Prostate gland (tissue), 2 donors: ENCODE measurements around the gene LRIT1. TPM values are rescaled to one million over a fixed set of nuclear protein-coding genes. Genes with fewer than 3 reads are reported as not detected.

Source experiments
- DNase-seq: peaks from one replicate; pipeline ENCODE4 v3.0.0-alpha.2; 2019; ENCODE audit warnings: low spot score
- H3K27ac ChIP-seq, 2 donors: fragments of 200-600 bp; sonication (generic); 2 replicates each; pipeline ENCODE4 v1.5.1; 2017 to 2019
- H3K27me3 ChIP-seq: fragments of 200-600 bp; sonication (generic); replicated peaks from 2 replicates; pipeline ENCODE4 v1.5.1; 2019; ENCODE audit not compliant: insufficient read depth
- H3K36me3 ChIP-seq, 2 donors: fragments of 200-600 bp; sonication (generic); 1 replicate in 1 of 2; 2 replicates in 1 of 2; pipeline versions ENCODE4 v1.5.1 to v1.8.1; 2017 to 2019
- H3K4me1 ChIP-seq: fragments of 200-600 bp; sonication (generic); replicated peaks from 2 replicates; pipeline ENCODE4 v1.5.1; 2019
- H3K4me3 ChIP-seq, 2 donors: fragments of 200-600 bp; sonication (generic); 2 replicates each; pipeline ENCODE4 v1.5.1; 2017 to 2019
- H3K9me3 ChIP-seq: fragments of 200-600 bp; sonication (generic); 2 replicates; pipeline ENCODE4 v1.5.1; 2017
- CTCF ChIP-seq, 4 experiments: fragments of 200-600 bp in 2 of 4; fragments of 450-650 bp in 2 of 4; sonication (generic) in 2 of 4; IDR thresholded peaks; 1 replicate in 3 of 4; 2 replicates in 1 of 4; pipeline ENCODE4 v1.5.1; 2016 to 2019; ENCODE audit warnings: antibody characterized with exemption in 4 of 4, mild to moderate bottlenecking in 2 of 4, moderate library complexity in 2 of 4
- POLR2A ChIP-seq: fragments of 450-650 bp; IDR thresholded peaks from one replicate; pipeline ENCODE4 v1.6.1; 2016; ENCODE audit warnings: antibody characterized with exemption, mild to moderate bottlenecking
- POLR2AphosphoS5 ChIP-seq: sonication (generic); formaldehyde crosslinking; IDR thresholded peaks from one replicate; pipeline ENCODE4 v1.6.1; 2017; ENCODE audit warnings: antibody characterized with exemption
- WGBS: methylation state at CpG from one replicate; pipeline ENCODE4 v1.1.5; 2018; 5-methylcytosine and 5-hydroxymethylcytosine counted together
- intact Hi-C: fragments of 100-400 bp; cut with DNase I; formaldehyde crosslinking; loops from one replicate; pipeline ENCODE4 v1.14.2; 2022
- total RNA-seq, 2 donors: library from RNA; depleted of rRNA; stranded (reverse); fragments of >200 nt; gene quantifications; one replicate each; pipeline ENCODE4 v1.1.0, GENCODE V29; 2016

The LRIT1 gene
- total RNA-seq, 2 donors from 2014 or later = 1.1 TPM; not detected in 1

- Histone ChIP-seq H3K9me3 (no peaks in the 10 kb centered on the region), H3K27ac (no peak overlapping the region), H3K36me3 (no peaks in the 10 kb centered on the region), H3K4me1 (no peaks in the 10 kb centered on the region), H3K27me3 (peaks cover 5% of the 10 kb centered on the region), H3K4me3 (peak overlapping the region; percentile 33 to 42)
- DNase-seq = no peak
- intact Hi-C loops = no loop called here
- TF ChIP-seq POLR2AphosphoS5 (no peak), POLR2A (no peak), CTCF (IDR thresholded peaks at IDR 0.05) (no peak)
- 25% methylated on average over 43 of the region's 43 CpGs for WGBS
Measured at GRCh38 chr10:84195044-84195830, 46.1 kb downstream of the LRIT1 start.

GRCh38 chr10:84194424-84195043 lies 46.8 kb downstream of the LRIT1 start, which contains the start of gene CDHR1:
CDHR1 (plus strand) TSS chr10:84194537; CDS start chr10:84194761, 224 bp downstream.
- H3K4me3 ChIP-seq = peak within 1 kb of the TSS; percentile 33 to 42
- intact Hi-C loops = no loop called here
- no peaks in the 10 kb centered on the region for H3K36me3 ChIP-seq
- no peaks in the 10 kb centered on the region for H3K4me1 ChIP-seq
- DNase-seq = no peak
- H3K9me3 ChIP-seq = no peaks in the 10 kb centered on the region
- WGBS = 1% methylated on average over 30 of the region's 61 CpGs
- no peak for TF ChIP-seq CTCF (IDR thresholded peaks at IDR 0.05)
- H3K27me3 ChIP-seq = peaks cover 5% of the 10 kb centered on the region
- no peak within 1 kb of the TSS for H3K27ac ChIP-seq

- WGBS = 29% methylated on average over 5 of the region's 5 CpGs
- Histone ChIP-seq H3K9me3 (no peaks in the 10 kb centered on the region), H3K4me1 (no peaks in the 10 kb centered on the region), H3K27ac (no peak overlapping the region), H3K36me3 (no peaks in the 10 kb centered on the region), H3K4me3 (peak overlapping the region; percentile 33 to 42), H3K27me3 (peaks cover 5% of the 10 kb centered on the region)
- intact Hi-C loops = no loop called here
- DNase-seq = no peak
- TF ChIP-seq CTCF (IDR thresholded peaks at IDR 0.05) = no peak
- TF ChIP-seq POLR2A = no peak
- no peak for TF ChIP-seq POLR2AphosphoS5
Measured at GRCh38 chr10:84193846-84194423, 47.4 kb downstream of the LRIT1 start.

GRCh38 chr10:84193327-84193726 lies 48.0 kb downstream of the LRIT1 start:
- H3K4me1 ChIP-seq = no peaks in the 10 kb centered on the region
- no peak for TF ChIP-seq POLR2A
- no peak for TF ChIP-seq CTCF (IDR thresholded peaks at IDR 0.05)
- TF ChIP-seq POLR2AphosphoS5 = no peak
- no peaks in the 10 kb centered on the region for H3K36me3 ChIP-seq
- no peak for DNase-seq
- intact Hi-C loops = no loop called here
- peaks cover 5% of the 10 kb centered on the region for H3K27me3 ChIP-seq
- no peak overlapping the region for H3K27ac ChIP-seq
- no peak overlapping the region for H3K4me3 ChIP-seq
- H3K9me3 ChIP-seq = no peaks in the 10 kb centered on the region
- 88% methylated on average over 2 of the region's 2 CpGs for WGBS
